HEK293 (cell line): Measurements from ENCODE around the gene WNK4.

Source experiments
- ATF2 ChIP-seq: fragments of 450-650 bp; formaldehyde crosslinking; IDR thresholded peaks from 2 replicates; pipeline ENCODE4 v1.5.1; 2016; ENCODE audit warnings: missing biosample characterization, missing genetic modification characterization, low read depth
- BCL11A ChIP-seq: fragments of 450-650 bp; formaldehyde crosslinking; IDR thresholded peaks from 2 replicates; pipeline ENCODE4 v1.5.1; 2016; ENCODE audit warnings: low read depth, missing biosample characterization, missing genetic modification characterization
- CTCF ChIP-seq: fragments of 450-650 bp; formaldehyde crosslinking; IDR thresholded peaks from 2 replicates; pipeline ENCODE4 v1.5.1; 2016; ENCODE audit warnings: missing biosample characterization, missing genetic modification characterization
- ZNF223 ChIP-seq: fragments of 450-650 bp; formaldehyde crosslinking; IDR thresholded peaks from 2 replicates; pipeline ENCODE4 v1.5.1; 2016; ENCODE audit warnings: missing biosample characterization, missing genetic modification characterization
- ZNF24 ChIP-seq: fragments of 450-650 bp; formaldehyde crosslinking; IDR thresholded peaks from 2 replicates; pipeline ENCODE4 v1.5.1; 2016; ENCODE audit warnings: missing biosample characterization, missing genetic modification characterization
- ZNF280D ChIP-seq: fragments of 450-650 bp; formaldehyde crosslinking; IDR thresholded peaks from 2 replicates; pipeline ENCODE4 v1.5.1; 2016; ENCODE audit warnings: missing biosample characterization, missing genetic modification characterization
- ZSCAN18 ChIP-seq: fragments of 450-650 bp; formaldehyde crosslinking; IDR thresholded peaks from 2 replicates; pipeline ENCODE4 v1.5.1; 2016; ENCODE audit warnings: missing biosample characterization, missing genetic modification characterization

GRCh38 chr17:42814633-42815399, 34.4 kb downstream of the WNK4 start:
- TF ChIP-seq ZSCAN18 (tag by site-specific recombination) (no peak), CTCF (tag by site-specific recombination) (no peak), ZNF280D (tag by site-specific recombination) (no peak), BCL11A (tag by site-specific recombination) (no peak), ATF2 (tag by site-specific recombination) (peak; percentile 77), ZNF223 (tag by site-specific recombination) (no peak), ZNF24 (no peak; the same call in 1 of the 2 replicates)
